Measurements from ENCODE around the gene SMPD3. TPM values are rescaled to one million over a fixed set of nuclear protein-coding genes. Genes with fewer than 3 reads are reported as not detected.

SMPD3 gene
- total RNA-seq, 1 donor from 2014 or later: 6.7 TPM

GRCh38 chr16:68470461-68471150 lies 22.3 kb upstream of the SMPD3 start:
- DNase-seq: peak; percentile 16

DNA sequence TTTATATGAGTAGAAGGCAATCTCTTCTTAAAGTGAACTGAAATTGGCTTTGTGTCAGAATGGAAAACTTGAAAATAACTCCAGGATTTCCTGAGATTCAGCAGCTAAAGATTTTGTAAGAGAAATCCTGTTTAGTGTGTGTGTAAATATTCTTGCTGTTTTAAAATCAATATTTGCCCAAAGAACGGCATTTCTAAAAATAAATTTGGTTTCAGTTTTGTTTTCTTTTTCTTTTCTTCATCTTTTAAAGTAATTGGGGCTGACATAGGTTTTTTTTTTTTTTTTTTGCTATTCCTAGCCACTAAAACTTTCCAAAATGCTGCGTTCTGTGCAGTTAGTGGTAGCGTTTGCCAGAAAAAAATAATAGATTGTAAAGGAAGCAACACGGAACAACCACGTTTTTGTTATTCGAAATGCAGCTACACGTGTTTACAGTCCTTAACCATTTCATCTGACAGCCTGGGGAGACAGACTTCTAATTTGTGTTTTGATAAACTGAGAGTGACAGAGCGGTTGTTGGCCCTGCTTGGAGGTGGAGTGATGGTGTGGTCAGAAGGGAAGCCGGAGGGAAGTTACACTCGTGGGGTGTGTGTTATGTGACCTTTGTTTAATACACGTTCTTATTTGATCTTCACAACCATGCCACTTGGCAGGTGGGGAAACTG lies 21.6 kb upstream of the SMPD3 start:
- no peak for DNase-seq

DNA sequence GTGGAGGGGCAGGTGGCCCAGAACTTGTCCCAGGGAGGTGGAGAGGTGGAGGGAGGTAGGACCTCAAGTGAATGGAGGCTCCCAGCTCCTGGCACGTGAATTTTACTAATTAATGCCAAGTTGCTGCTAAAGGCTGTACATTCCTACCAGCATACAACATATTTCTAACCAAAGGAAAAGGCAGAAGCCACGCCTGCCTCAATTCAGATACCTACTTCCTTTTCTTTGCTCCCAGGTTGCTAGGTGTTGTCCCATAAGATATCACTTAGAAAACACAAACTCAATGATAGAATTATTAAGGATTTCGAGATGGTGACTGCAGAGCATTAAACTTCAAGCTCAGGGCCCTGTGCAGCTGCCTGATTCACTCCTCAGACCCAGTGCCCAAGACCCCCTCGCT lies 20.5 kb upstream of the SMPD3 start:
- no peak for DNase-seq

GRCh38 chr16:68466174-68466573 lies 17.9 kb upstream of the SMPD3 start:
- DNase-seq: no peak

DNA sequence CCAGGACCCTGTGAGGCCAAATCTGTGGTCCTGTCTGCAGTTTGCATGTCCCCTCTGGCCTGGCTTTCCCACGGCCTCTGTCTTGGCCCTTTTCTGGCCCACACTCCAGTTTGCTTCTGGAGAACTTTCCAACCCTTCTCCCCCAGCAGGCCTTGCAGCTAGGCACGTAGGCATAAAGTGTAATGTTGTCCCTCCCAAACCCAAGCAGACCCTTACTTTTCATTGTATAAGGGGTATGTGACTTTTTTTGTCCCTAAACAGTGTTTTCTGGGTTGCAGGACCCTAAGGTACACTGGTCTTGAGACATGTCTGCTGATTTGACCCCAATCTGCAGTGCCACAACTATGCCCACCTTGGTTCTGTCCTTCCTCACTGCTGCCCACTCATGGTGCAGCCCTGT lies 15.6 kb upstream of the SMPD3 start:
- DNase-seq: no peak

GRCh38 chr16:68460067-68460466 lies 11.8 kb upstream of the SMPD3 start:
- DNase-seq: no peak

DNA sequence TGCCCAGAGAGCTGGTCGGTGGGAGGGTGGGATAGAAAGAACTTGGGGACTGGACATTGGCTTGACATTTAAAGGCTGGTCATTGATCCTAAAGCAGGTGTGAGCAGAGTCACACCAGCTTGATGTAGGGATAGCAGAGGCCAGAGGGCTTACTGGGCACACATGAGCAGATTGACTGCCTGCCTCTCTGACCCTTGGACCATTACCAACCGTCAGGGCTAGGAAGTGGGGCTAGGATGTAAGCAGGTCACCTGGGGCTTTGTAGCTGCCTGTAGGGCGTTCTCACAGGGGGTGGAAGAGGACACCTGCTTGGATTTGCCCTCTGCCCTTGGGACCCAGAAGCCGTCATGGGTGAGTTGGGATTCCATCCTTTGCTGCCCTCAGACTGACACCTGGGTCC lies 11.1 kb upstream of the SMPD3 start:
- no peak for DNase-seq

DNA sequence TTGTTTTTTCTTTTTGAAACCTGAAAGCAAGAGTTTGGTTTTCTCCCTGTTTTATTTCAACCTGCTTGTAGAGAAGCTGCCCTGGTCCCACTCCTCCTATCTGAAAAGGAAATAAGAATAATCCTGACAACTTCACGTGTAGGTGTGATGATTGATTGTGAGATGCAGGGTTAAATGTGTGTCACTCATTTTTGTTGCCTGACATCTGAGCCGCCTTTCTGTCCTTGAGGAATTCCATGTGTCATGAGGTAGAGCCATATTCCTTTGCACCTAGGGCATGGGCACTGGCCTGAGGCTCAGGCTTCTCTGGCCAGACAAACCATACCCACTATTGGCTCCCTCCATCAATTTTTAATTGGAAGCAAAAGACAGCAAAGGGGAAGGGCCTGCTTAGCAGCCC lies 10.2 kb upstream of the SMPD3 start:
- no peak for DNase-seq

DNA sequence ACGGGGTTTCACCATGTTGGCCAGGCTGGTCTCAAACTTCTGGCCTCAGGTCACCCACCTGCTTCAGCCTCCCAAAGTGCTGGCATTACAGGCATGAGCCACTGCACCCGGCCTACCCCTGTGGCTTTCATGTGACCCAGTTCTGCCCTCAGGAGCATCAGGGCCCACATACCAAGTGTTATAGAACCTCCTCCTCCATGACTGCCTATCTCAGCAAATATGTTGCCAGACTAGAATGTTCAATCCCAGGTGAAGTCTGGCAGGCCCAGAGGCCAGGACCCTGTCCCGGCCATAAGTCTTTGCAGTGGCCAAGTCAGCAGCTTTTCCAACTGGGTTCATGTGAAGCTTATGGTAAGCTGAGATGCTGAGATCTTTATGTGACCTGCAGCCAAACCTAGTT lies 9.8 kb upstream of the SMPD3 start:
- no peak for DNase-seq

GRCh38 chr16:68455631-68456030 lies 7.3 kb upstream of the SMPD3 start:
- DNase-seq: no peak

GRCh38 chr16:68454920-68455435 lies 6.7 kb upstream of the SMPD3 start:
- DNase-seq: no peak

- DNase-seq: no peak
Measured at GRCh38 chr16:68453816-68454215, 5.5 kb upstream of the SMPD3 start.

DNA sequence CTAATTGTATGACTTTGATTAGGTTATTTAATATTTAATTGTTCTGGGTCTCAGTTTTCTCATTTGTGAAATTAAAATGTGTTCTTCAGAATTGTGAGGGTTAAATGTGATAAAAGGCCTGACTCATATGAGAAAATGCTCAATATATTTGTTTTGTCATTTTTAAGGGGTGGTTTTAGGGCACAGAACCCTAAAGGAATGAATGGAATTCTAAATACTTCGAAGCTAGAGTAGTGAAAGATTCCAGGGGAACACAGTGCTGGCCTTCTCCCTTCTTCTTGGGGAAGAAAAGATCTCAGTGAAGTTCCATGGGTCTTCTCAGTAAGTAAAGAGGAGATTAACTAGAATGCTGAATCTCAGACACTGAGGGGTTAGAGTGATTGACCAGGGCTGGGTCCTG lies 3.9 kb upstream of the SMPD3 start:
- no peak for DNase-seq

DNA sequence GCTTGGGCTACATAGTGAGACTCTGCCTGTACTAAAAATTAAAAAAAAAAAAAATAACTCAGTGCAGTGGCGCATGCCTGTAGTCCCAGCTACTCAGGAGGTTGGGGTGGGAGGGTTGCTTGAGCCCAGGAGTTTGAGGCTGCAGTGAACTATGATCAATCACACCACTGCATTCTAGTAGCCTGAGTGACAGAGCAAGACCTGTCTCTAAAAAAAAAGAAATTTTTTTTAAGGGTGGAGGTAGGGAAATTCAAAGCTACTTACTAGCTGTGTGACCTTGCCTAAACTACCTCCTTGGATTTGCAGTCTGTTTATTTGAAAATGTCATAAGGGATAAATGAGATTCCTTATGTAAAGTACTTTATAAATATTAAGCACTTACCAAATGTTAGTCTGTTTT lies 3.4 kb upstream of the SMPD3 start:
- no peak for DNase-seq

- no peak for DNase-seq
Measured at GRCh38 chr16:68450741-68451255, 2.5 kb upstream of the SMPD3 start.

DNA sequence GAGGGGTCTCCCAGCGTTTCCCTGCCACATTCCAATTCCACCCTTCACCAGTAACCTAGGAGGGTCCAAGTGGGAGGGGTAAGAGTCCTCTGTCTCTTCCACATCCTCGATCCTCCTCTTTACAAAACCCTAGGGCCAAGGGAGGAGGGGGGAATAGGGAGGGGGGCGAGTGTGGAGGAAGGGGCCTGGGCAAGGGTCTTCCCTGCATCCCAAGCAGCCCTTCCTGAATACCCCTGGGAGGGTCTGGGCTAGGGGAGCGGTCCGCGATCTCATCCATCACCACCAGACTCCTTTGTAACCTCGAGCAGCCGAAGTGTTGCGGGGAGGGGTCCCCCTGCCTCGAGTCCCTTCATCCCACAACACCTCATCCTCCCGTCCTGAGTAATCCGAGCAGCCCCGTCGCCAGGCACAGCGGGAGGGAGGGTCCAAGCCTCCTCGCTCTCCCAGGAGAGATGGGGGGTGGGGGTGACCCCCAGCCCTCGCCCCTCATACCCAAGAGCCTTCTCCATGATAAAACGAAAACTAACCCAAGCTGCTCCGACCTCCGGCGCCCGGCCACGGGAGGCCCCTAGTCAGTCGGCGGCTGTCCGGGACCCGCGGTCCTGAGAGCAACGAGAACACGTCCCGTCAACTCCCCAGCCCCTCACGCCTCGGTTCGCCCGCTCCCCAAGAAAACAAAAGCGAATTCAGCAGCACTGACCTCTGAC lies 502 bp downstream of the SMPD3 start:
- DNase-seq: no peak

DNA sequence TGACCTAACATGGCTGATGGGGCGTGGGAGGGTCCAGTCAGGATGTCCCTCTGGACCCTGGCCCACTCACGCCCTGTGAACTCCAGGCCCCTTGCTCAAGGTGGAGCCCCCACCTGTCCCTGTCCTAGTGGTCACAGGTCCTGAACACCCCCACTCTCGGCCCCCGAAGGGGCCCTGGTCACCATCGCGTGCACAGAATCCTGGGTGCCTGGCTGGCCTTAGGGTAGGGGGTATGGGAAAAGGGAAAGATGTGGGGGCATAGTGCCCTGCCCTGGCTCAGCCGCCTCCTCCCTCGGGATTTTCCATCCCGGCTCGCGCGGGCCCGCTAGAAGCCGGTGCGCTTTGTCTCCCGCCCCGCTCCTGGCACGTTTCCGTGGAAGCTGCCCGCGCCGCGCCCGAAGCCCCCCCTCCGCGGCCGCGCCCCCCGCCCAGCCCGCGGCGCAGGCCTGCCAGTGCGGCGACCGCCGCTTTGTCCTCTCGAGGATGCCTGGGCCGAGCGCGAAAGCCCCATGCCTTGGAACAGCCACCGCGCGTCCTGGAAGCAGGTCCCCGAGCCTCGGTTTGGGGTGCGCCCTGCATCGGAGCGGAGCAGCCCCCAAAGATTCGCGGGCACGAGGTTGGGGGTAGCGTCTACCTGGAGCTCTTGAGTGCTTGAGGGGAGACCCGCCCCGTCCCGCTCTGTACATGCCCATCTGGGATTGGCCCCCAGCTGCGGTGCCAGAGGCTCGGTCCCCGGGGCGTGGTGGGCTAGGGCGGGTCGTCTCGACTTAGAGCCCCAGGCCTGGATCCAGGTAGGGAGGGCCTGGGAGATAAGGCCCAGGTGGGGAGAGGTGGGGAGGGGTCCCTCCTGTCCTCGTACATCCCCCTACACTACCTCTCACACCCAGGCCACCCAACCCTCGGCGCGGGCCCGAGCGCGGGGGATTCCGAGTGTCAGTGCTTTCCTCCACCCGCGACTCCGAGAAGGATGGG lies 1.3 kb downstream of the SMPD3 start:
- no peak for DNase-seq

DNA sequence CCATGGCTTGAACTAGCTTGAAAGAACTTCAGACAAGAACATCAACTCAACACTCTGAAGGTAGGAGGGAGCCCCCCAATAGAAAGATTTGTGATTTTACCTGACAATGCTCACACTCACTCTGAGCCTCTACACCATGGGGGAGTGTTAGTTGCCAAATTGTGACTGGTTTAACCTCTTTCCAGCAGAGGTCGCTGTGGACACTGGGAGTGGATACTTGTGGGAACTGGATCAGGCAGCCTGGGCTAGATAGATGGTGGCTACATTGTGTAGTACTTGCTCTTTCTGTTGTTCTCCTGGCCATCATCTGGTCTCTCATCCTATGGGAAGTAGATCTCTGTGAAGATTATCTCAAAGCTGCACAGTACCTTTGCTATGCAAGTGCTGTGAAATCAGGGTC lies 2.9 kb downstream of the SMPD3 start:
- DNase-seq: no peak

DNA sequence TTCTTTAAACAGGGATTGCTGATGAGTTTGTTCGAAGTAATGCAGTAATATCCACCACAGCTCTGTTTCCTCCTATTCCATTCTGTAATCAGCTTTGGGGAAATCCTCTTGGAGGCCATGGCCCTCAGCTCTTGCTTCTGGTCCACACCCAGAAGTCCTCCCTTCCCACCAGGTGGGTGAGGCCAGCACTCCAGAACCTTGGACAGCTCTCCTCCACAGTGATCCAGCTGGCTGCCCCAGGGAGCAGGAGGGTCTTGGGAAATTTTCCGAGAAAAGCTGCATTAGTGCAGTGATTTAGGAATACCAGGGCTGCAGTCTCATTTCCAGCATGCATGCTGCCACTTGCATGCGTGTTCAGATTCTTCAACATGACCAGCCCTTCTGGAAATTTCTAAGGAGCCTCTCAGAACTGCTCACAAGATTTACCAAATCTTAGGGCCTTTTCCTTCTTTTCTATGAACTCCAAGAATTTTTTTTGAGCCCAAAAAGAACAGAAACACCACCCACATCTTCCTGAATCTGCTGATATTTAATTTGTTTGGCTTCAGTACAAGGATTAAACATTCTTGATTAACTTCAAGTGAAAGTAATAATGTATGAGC lies 4.2 kb downstream of the SMPD3 start:
- DNase-seq: no peak

DNA sequence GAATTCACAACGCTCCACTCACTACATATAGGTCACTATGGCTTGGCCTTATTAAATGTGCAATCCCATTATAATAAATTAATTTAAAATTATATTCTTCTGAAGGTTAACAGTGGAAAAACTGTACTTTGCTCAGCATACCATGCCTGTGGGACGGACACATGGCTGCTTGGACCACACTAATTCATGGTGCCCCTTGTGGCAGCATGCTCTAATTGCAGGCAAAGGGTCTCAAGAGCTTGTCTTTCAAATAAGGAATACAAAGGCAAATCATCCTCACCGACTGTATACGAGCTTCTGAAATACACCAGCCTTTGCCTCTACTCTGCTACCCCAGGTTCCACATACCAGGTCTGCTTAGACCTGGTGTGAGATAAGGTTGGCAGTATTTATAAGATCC lies 11.7 kb downstream of the SMPD3 start:
- no peak for DNase-seq

DNA sequence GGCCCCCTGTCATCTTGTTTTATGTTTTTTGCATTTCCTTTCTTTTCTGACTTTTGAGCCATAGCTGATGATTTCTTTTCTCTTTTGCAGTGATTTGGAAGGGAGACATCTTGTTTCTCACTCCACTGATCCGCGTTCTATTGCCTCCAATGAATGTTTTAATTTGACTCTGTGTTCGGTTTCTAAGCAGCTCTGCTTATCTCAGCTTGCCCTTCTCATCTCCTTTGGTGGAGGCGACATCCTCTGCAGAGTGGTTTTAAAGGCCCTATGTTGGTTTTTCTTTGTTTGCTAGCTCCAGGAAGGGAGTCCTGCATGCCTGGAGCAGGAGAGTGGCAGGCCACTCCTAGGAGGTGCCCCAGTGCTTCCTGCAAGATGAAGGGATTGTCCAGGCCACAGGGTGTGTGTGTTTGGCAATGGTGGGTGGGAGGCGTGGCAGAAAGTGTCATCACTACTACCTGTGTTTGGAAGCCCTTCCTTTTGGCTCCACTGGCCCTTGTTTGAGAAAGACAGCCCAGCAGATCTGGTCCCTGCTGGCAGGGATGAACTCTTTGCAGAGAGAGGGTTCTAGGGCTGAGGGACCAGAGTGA lies 13.6 kb downstream of the SMPD3 start:
- no peak for DNase-seq
